Measurements from ENCODE around the gene KCNQ2.

DNA sequence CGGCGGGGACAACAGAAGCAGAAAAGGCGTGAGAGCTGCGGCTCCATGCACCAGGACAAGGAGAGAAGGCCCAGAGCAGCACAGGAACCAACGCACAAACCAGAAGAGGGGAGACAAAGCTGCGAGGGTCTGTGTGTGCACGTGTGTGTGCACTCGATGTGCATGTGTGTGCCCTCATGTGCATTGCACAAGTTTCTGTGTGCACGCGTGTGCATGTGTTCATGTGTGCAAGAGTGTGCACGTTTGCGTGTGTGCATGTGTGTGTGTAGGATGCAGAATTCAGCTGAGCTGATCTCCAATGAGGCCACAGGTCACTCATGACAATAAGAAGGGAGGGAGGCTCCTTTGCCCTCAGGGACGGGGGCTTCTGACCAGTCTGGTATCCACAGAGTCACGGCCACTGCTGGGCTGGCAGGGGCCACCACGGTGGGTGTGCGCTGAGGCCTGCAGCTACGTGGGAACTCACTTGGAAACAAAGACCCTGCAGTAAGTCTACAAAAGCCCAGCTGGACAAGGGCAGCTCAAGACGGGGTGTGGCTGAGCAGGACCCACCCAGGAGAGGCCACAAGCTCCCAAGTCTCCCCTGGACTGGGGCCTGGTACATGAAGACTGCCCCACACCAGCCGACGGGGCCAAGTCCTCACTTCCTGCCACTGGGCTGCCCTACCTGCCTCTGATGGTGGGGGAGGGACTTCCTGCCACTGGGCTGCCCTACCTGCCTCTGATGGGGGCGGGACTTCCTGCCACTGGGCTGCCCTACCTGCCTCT lies 63.2 kb downstream of the KCNQ2 start:
- TF ChIP-seq ZNF274 (IDR thresholded peaks at IDR 0.05; ENCODE audit: low read depth, low read length) (no peak), YY1 (IDR thresholded peaks at IDR 0.05; ENCODE audit: insufficient read depth, insufficient read length) (no peak)

Data from NT2/D1 (cell line).